ENCODE data around the gene UGGT1.
"Not testable (repeated sequence)": the region's sequence is repeated elsewhere in the genome, so short reads cannot be mapped to it uniquely, and the experiment has no call there.

Gene UGGT1

GRCh38 chr2:128178149-128178649, 87.2 kb downstream of the UGGT1 start:
- DNase-seq: no peak

- DNase-seq: peak; percentile 38 to 43
Observed at GRCh38 chr2:128178650-128179460, 87.9 kb downstream of the UGGT1 start.

GRCh38 chr2:128179461-128179755, 88.4 kb downstream of the UGGT1 start:
- DNase-seq: no peak

GRCh38 chr2:128180031-128180430, 89.0 kb downstream of the UGGT1 start:
- no peak for DNase-seq

- no peak for DNase-seq
Observed at GRCh38 chr2:128185576-128185975, 94.6 kb downstream of the UGGT1 start.

GRCh38 chr2:128187032-128187654, 96.1 kb downstream of the UGGT1 start:
- no peak for DNase-seq

- no peak for DNase-seq
Observed at GRCh38 chr2:128195435-128195984, 104.5 kb downstream of the UGGT1 start.

GRCh38 chr2:128196026-128196425, 105.0 kb downstream of the UGGT1 start:
- DNase-seq: no peak

- no peak for DNase-seq
Observed at GRCh38 chr2:128196471-128196931, 105.5 kb downstream of the UGGT1 start.

- DNase-seq: no peak
Observed at GRCh38 chr2:128197059-128197458, 106.1 kb downstream of the UGGT1 start.

GRCh38 chr2:128198656-128199055, 107.7 kb downstream of the UGGT1 start:
- no peak for DNase-seq

GRCh38 chr2:128199141-128199540, 108.1 kb downstream of the UGGT1 start:
- no peak for DNase-seq

- no peak for DNase-seq
Observed at GRCh38 chr2:128202791-128203190, 111.8 kb downstream of the UGGT1 start.

GRCh38 chr2:128206245-128206644, 115.2 kb downstream of the UGGT1 start:
- DNase-seq: no peak

- DNase-seq: no peak
Observed at GRCh38 chr2:128208023-128208422, 117.0 kb downstream of the UGGT1 start.

- DNase-seq: not testable (repeated sequence)
Observed at GRCh38 chr2:128208631-128209324, 117.8 kb downstream of the UGGT1 start.

GRCh38 chr2:128214251-128214650, 123.3 kb downstream of the UGGT1 start:
- DNase-seq: no peak

- DNase-seq: no peak
Observed at GRCh38 chr2:128214866-128215460, 124.0 kb downstream of the UGGT1 start.

- no peak for DNase-seq
Observed at GRCh38 chr2:128215897-128216642, 125.1 kb downstream of the UGGT1 start.

- no peak for DNase-seq
Observed at GRCh38 chr2:128217671-128218070, 126.7 kb downstream of the UGGT1 start.

GRCh38 chr2:128219891-128220290, 128.9 kb downstream of the UGGT1 start:
- DNase-seq: no peak

GRCh38 chr2:128227862-128228261, 136.9 kb downstream of the UGGT1 start:
- no peak for DNase-seq
